HG02798 (cell line): ENCODE data around the gene GOT1.
A peak's percentile ranks its signal among the peaks of the same experiment; 100 is the strongest.

Source experiments
- ATAC-seq: cut with Tn5 transposase; IDR thresholded peaks from one replicate; pipeline ENCODE4 v1.9.1; 2021; ENCODE audit warnings: mild to moderate bottlenecking; ENCODE audit not compliant: unreplicated experiment, poor library complexity

Gene GOT1

GRCh38 chr10:99403674-99404073 is 26.8 kb downstream of the GOT1 start:
- ATAC-seq: no peak

GRCh38 chr10:99399664-99400063 is 30.8 kb downstream of the GOT1 start:
- ATAC-seq: no peak

- no peak for ATAC-seq
These were observed 34.0 kb downstream of the GOT1 start for GRCh38 chr10:99396471-99396870.

GRCh38 chr10:99395750-99396445 is 34.5 kb downstream of the GOT1 start:
- ATAC-seq: no peak

- no peak for ATAC-seq
These were observed 35.5 kb downstream of the GOT1 start for GRCh38 chr10:99394761-99395386.

GRCh38 chr10:99394256-99394655 is 36.2 kb downstream of the GOT1 start:
- ATAC-seq: no peak

- no peak for ATAC-seq
These were observed 36.7 kb downstream of the GOT1 start for GRCh38 chr10:99393683-99394082.

GRCh38 chr10:99393036-99393435 is 37.4 kb downstream of the GOT1 start:
- no peak for ATAC-seq

GRCh38 chr10:99391346-99391745 is 39.1 kb downstream of the GOT1 start:
- ATAC-seq: no peak

GRCh38 chr10:99389729-99390480 is 40.5 kb downstream of the GOT1 start:
- no peak for ATAC-seq

GRCh38 chr10:99387541-99387940 is 42.9 kb downstream of the GOT1 start:
- ATAC-seq: no peak

GRCh38 chr10:99387071-99387470 is 43.4 kb downstream of the GOT1 start:
- no peak for ATAC-seq

GRCh38 chr10:99382176-99382575 is 48.2 kb downstream of the GOT1 start:
- ATAC-seq: no peak

- ATAC-seq: no peak
These were observed 55.0 kb downstream of the GOT1 start for GRCh38 chr10:99375426-99375825.

- ATAC-seq: no peak
These were observed 55.5 kb downstream of the GOT1 start for GRCh38 chr10:99374972-99375371.

GRCh38 chr10:99374526-99374925 is 55.9 kb downstream of the GOT1 start:
- ATAC-seq: no peak

GRCh38 chr10:99372546-99373271 is 57.7 kb downstream of the GOT1 start:
- ATAC-seq: no peak

- peak; percentile 95 for ATAC-seq
These were observed 59.4 kb downstream of the GOT1 start for GRCh38 chr10:99370993-99371392.

GRCh38 chr10:99369551-99369950 is 60.9 kb downstream of the GOT1 start:
- ATAC-seq: no peak

GRCh38 chr10:99369126-99369525 is 61.3 kb downstream of the GOT1 start:
- ATAC-seq: no peak

GRCh38 chr10:99368646-99369045 is 61.8 kb downstream of the GOT1 start:
- no peak for ATAC-seq
